ENCODE data around the gene FBXO42.

GRCh38 chr1:16248603-16249516 lies 103.4 kb downstream of the FBXO42 start:
- TF ChIP-seq TAF1 (IDR thresholded peaks at IDR 0.05; ENCODE audit: low read depth, low read length) = no peak
- no peak for TF ChIP-seq POLR2AphosphoS5 (IDR thresholded peaks at IDR 0.05; ENCODE audit: low read depth, low read length)
- no peak for TF ChIP-seq CTCF (IDR thresholded peaks at IDR 0.05; ENCODE audit: control extremely low read depth in 1 of 3, insufficient read depth in 1 of 3, low read depth in 1 of 3, low read length in 3 of 3)
- TF ChIP-seq SUZ12 (IDR thresholded peaks at IDR 0.05; ENCODE audit: low read length) = no peak
- no peak for TF ChIP-seq POU5F1 (IDR thresholded peaks at IDR 0.05; ENCODE audit: low read depth, low read length)
- no peak for TF ChIP-seq CHD1 (IDR thresholded peaks at IDR 0.05; ENCODE audit: low read depth, low read length)
- no peak for TF ChIP-seq CREB1 (IDR thresholded peaks at IDR 0.05)
- TF ChIP-seq NRF1 (IDR thresholded peaks at IDR 0.05; ENCODE audit: low read depth, low read length) = no peak
- no peak for TF ChIP-seq PHF8 (conservative IDR thresholded peaks at IDR 0.05; ENCODE audit: low read depth, low read length)
- TF ChIP-seq BRCA1 (IDR thresholded peaks at IDR 0.05; ENCODE audit: low read depth, low read length) = no peak
- TF ChIP-seq MAX (IDR thresholded peaks at IDR 0.05) = no peak
- TF ChIP-seq EZH2 (IDR thresholded peaks at IDR 0.05; ENCODE audit: low read depth, low read length, severe bottlenecking) = no peak
